ENCODE data around the gene MAST4. TPM values are rescaled to one million over a fixed set of nuclear protein-coding genes. Genes with fewer than 3 reads are reported as not detected.

Gene MAST4
- total and polyA plus RNA-seq, 2 of the 13 experiments (the other 11 are each of a cell fraction or from before 2014, with no cell fraction given) = 3.4 to 3.7 TPM

DNA sequence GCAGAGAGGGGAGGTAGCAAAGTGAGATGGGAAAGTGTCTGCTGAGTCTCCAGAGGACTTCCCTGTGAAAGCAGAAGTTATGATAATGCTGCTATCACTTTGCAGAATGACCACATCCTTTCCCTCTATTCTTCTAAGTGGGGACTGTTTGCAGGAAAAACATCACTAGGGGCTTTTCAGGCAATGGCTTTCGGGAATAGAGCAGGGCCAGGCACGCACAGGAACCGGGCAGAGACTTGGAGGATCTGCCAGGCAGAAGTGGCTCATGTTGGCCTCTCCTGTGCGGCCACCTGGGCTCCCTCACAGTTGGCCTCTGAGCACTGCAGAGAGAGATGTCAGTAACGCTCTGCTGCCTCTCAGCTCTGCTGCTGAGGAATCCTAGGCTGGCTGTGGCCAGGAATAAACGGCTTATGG, 214.7 kb downstream of the MAST4 start (continued):
- TF ChIP-seq, protein P1, sequence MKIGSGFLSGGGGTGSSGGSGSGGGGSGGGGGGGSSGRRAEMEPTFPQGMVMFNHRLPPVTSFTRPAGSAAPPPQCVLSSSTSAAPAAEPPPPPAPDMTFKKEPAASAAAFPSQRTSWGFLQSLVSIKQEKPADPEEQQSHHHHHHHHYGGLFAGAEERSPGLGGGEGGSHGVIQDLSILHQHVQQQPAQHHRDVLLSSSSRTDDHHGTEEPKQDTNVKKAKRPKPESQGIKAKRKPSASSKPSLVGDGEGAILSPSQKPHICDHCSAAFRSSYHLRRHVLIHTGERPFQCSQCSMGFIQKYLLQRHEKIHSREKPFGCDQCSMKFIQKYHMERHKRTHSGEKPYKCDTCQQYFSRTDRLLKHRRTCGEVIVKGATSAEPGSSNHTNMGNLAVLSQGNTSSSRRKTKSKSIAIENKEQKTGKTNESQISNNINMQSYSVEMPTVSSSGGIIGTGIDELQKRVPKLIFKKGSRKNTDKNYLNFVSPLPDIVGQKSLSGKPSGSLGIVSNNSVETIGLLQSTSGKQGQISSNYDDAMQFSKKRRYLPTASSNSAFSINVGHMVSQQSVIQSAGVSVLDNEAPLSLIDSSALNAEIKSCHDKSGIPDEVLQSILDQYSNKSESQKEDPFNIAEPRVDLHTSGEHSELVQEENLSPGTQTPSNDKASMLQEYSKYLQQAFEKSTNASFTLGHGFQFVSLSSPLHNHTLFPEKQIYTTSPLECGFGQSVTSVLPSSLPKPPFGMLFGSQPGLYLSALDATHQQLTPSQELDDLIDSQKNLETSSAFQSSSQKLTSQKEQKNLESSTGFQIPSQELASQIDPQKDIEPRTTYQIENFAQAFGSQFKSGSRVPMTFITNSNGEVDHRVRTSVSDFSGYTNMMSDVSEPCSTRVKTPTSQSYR (CRISPR knock-in tag; IDR thresholded peaks at IDR 0.05; ENCODE audit: borderline replicate concordance) = no peak
- TF ChIP-seq ZNF549 (CRISPR knock-in tag; IDR thresholded peaks at IDR 0.05) (no peak), ZNF678 (CRISPR knock-in tag; IDR thresholded peaks at IDR 0.05) (no peak)

DNA sequence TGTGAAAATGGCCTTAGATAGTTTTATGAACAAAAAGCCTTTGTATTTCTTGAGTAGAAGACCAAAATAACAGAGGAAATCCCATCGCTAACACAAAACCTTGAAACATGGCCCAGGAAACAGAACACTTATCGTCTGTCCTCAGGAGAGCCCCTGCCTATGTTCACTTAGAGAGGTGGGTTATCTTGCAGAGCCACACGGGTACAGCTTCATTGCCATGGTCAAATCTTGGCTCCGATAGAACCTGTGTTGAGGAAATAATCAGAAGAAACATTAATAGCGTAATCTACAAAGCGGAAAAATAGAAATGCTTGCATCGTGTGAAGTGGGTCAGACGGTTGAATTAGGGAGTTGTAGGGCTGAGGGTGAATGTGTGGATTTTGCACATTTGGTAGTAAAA, 216.1 kb downstream of the MAST4 start:
- Histone ChIP-seq H3K4me3 (replicated peaks in 1 of 3; ENCODE audit: insufficient read depth in 1 of 3, low read depth in 2 of 3, low read length in 3 of 3) (no peak overlapping the region), H4K20me1 (ENCODE audit: insufficient read depth, low read length) (no peaks in the 10 kb centered on the region), H3K9me3 (ENCODE audit: low read length) (no peaks in the 10 kb centered on the region), H3K79me2 (ENCODE audit: insufficient read depth, low read length) (no peaks in the 10 kb centered on the region), H3K4me1 (ENCODE audit: insufficient read depth, low read length) (no peaks in the 10 kb centered on the region), H3K36me3 (replicated peaks in 1 of 2; ENCODE audit: control insufficient read depth in 1 of 2, insufficient read depth in 2 of 2, low read length in 2 of 2) (no peaks in the 10 kb centered on the region), H3K27ac (ENCODE audit: extremely low read length, insufficient read depth, low read length) (no peak overlapping the region), H3K27me3 (ENCODE audit: control insufficient read depth in 1 of 2, insufficient read depth in 2 of 2, low read length in 2 of 2) (peaks cover 0 to 4% of the 10 kb centered on the region in 2 experiments; a peak in 2 of 5 replicates), H3K4me2 (ENCODE audit: low read depth, low read length) (no peak overlapping the region), H3K9ac (ENCODE audit: insufficient read depth, low read depth, low read length) (no peak overlapping the region), H2AFZ (ENCODE audit: low read length) (no peak overlapping the region)
- BruUV-seq (replicated peaks) = no TSS peak
- in situ Hi-C loops (cut with HindIII; ENCODE audit: extremely low pct_ligation_motif_present, low pct_unique_long_range_greater_than_20kb) (loop anchor here (5.0 kb wide), 1 partner anchor 400 kb away; no protein-coding TSS in a partner anchor), intact Hi-C loops (cut with micrococcal nuclease; ENCODE audit: unreplicated experiment) (no loop called here)
- DNase-seq (ENCODE audit: low spot score) (no peak), FAIRE-seq (no peak), ATAC-seq (no peak)
- TF ChIP-seq CENPX (CRISPR knock-in tag; IDR thresholded peaks at IDR 0.05) = no peak
- TF ChIP-seq, protein P2, sequence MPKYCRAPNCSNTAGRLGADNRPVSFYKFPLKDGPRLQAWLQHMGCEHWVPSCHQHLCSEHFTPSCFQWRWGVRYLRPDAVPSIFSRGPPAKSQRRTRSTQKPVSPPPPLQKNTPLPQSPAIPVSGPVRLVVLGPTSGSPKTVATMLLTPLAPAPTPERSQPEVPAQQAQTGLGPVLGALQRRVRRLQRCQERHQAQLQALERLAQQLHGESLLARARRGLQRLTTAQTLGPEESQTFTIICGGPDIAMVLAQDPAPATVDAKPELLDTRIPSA (CRISPR knock-in tag; IDR thresholded peaks at IDR 0.05; ENCODE audit: borderline replicate concordance) = no peak
- no peak for TF ChIP-seq ZBTB21 (CRISPR knock-in tag; IDR thresholded peaks at IDR 0.05)
- TF ChIP-seq NCOA2 (CRISPR knock-in tag; IDR thresholded peaks at IDR 0.05) = no peak
- TF ChIP-seq ZNF670 (CRISPR knock-in tag; IDR thresholded peaks at IDR 0.05; ENCODE audit: borderline replicate concordance) = no peak
- no peak for TF ChIP-seq ZNF660 (CRISPR knock-in tag; IDR thresholded peaks at IDR 0.05; ENCODE audit: borderline replicate concordance, low read depth)
- WGBS (ENCODE audit: low lambda C conversion rate) = 63% methylated on average over 8 of the region's 8 CpGs
- ChIA-PET CTCF (ENCODE audit: low intra/inter-chr PET ratio, low total read pairs) (no interaction called here), POLR2A (no interaction called here)

Measured in HepG2 (cell line).